GM23248 (cell line): Measurements from ENCODE around the gene MEGF9. TPM values are rescaled to one million over a fixed set of nuclear protein-coding genes. Genes with fewer than 3 reads are reported as not detected.

ENCODE experiments used
- DNase-seq: peaks from one replicate; pipeline ENCODE4 v3.0.0-alpha.2; 2015
- H2AFZ ChIP-seq: fragments of 200-600 bp; sonication (generic); 2 replicates; pipeline ENCODE4 v1.6.1; 2016; ENCODE audit warnings: antibody characterized with exemption
- H3F3A ChIP-seq: fragments of 200-600 bp; sonication (generic); 2 replicates; pipeline ENCODE4 v1.6.1; 2016; ENCODE audit warnings: mild to moderate bottlenecking, antibody characterized with exemption, mixed run types; ENCODE audit not compliant: insufficient read depth
- H3K27ac ChIP-seq: fragments of 200-600 bp; sonication (generic); 2 replicates; pipeline ENCODE4 v1.5.1; 2016; ENCODE audit warnings: mild to moderate bottlenecking
- H3K27me3 ChIP-seq: fragments of 200-600 bp; sonication (generic); replicated peaks from 2 replicates; pipeline ENCODE4 v1.6.1; 2016; ENCODE audit warnings: mild to moderate bottlenecking; ENCODE audit not compliant: insufficient read depth
- H3K36me3 ChIP-seq: fragments of 200-600 bp; sonication (generic); 2 replicates; pipeline ENCODE4 v1.6.1; 2016; ENCODE audit warnings: low read depth, mild to moderate bottlenecking
- H3K4me1 ChIP-seq: fragments of 200-600 bp; sonication (generic); 2 replicates; pipeline ENCODE4 v1.6.1; 2016; ENCODE audit warnings: mild to moderate bottlenecking; ENCODE audit not compliant: insufficient read depth
- H3K4me2 ChIP-seq: fragments of 200-600 bp; sonication (generic); one replicate; pipeline ENCODE4 v1.6.1; 2016; ENCODE audit warnings: mild to moderate bottlenecking; ENCODE audit not compliant: unreplicated experiment
- H3K4me3 ChIP-seq: fragments of 200-600 bp; sonication (generic); 2 replicates; pipeline ENCODE4 v1.5.1; 2016; ENCODE audit warnings: mild to moderate bottlenecking
- H3K79me2 ChIP-seq: fragments of 200-600 bp; sonication (generic); 2 replicates; pipeline ENCODE4 v1.6.1; 2016; ENCODE audit warnings: mild to moderate bottlenecking; ENCODE audit not compliant: insufficient read depth
- H3K9ac ChIP-seq: fragments of 200-600 bp; sonication (generic); 2 replicates; pipeline ENCODE4 v1.6.1; 2016; ENCODE audit warnings: mild to moderate bottlenecking
- H3K9me2 ChIP-seq: fragments of 200-600 bp; sonication (generic); 2 replicates; pipeline ENCODE4 v1.6.1; 2016; ENCODE audit warnings: mixed run types, mild to moderate bottlenecking, moderate library complexity; ENCODE audit not compliant: insufficient read depth
- H3K9me3 ChIP-seq: fragments of 200-600 bp; sonication (generic); one replicate; pipeline ENCODE4 v1.6.1; 2017; ENCODE audit warnings: low read depth
- H4K20me1 ChIP-seq: fragments of 200-600 bp; sonication (generic); 2 replicates; pipeline ENCODE4 v1.6.0; 2016; ENCODE audit not compliant: insufficient read depth
- EZH2 ChIP-seq: fragments of 200-600 bp; sonication (generic); IDR thresholded peaks from 2 replicates; pipeline ENCODE4 v1.6.1; 2018; ENCODE audit warnings: antibody characterized with exemption, mild to moderate bottlenecking; ENCODE audit not compliant: insufficient read depth, poor library complexity, severe bottlenecking
- EZH2phosphoT487 ChIP-seq: fragments of 200-600 bp; sonication (generic); IDR thresholded peaks from 2 replicates; pipeline ENCODE4 v1.6.1; 2018; ENCODE audit warnings: antibody characterized with exemption, moderate library complexity, mild to moderate bottlenecking, low read depth; ENCODE audit not compliant: insufficient read depth
- WGBS, 2 experiments: methylation state at CpG; one replicate each; pipeline ENCODE4 v1.1.6; 2015 to 2017; ENCODE audit warnings: low lambda C conversion rate in 2 of 2, low coverage in 1 of 2; ENCODE audit errors: missing lambda C conversion rate in 2 of 2; 5-methylcytosine and 5-hydroxymethylcytosine counted together
- in situ Hi-C: fragments of 300-500 bp; cut with MboI; formaldehyde crosslinking; loops from 2 replicates; pipeline ENCODE4 v1.15.0; 2020
- polyA plus RNA-seq: library from polyadenylated mRNA; unstranded; fragments of >200 nt; fragmentation: Nextera tagmentation; extraction: Ambion mirVana; gene quantifications from 2 replicates; pipeline ENCODE4 v1.2.1, GENCODE V29; 2016
- total RNA-seq: library from RNA; depleted of rRNA; stranded (reverse); fragments of >200 nt; shearing (Covaris generic); gene quantifications from 2 replicates; pipeline ENCODE4 v1.2.3, GENCODE V29; 2014

MEGF9 gene
- total and polyA plus RNA-seq, 2 experiments from 2014 or later: 2.1 to 3.8 TPM

GRCh38 chr9:120692901-120693699 is 21.2 kb downstream of the MEGF9 start:
- H3K4me3 ChIP-seq: 0 out of 2 replicates have a peak overlapping the region, but pooled peaks have one; percentile 10
- peaks cover 15% of the 10 kb centered on the region for H3F3A ChIP-seq
- H4K20me1 ChIP-seq: no peaks in the 10 kb centered on the region
- H3K27me3 ChIP-seq: no peaks in the 10 kb centered on the region
- H2AFZ ChIP-seq: no peak overlapping the region
- no peak overlapping the region for H3K9ac ChIP-seq
- no peaks in the 10 kb centered on the region for H3K9me3 ChIP-seq
- TF ChIP-seq EZH2 (no peak), EZH2phosphoT487 (no peak)
- H3K9me2 ChIP-seq: no peaks in the 10 kb centered on the region
- H3K79me2 ChIP-seq: no peaks in the 10 kb centered on the region
- no peaks in the 10 kb centered on the region for H3K36me3 ChIP-seq
- in situ Hi-C loops: no loop called here
- H3K27ac ChIP-seq: no peak overlapping the region
- peaks cover 18% of the 10 kb centered on the region for H3K4me1 ChIP-seq
- peak; percentile 57 for DNase-seq
- WGBS, 2 experiments: 96 to 100% methylated on average over 1 of the region's 1 CpG
- H3K4me2 ChIP-seq: no peak overlapping the region

GRCh38 chr9:120690372-120690771 is 23.9 kb downstream of the MEGF9 start:
- H3K4me1 ChIP-seq: peaks cover 10% of the 10 kb centered on the region
- H3K9me2 ChIP-seq: no peaks in the 10 kb centered on the region
- no peak for TF ChIP-seq EZH2phosphoT487
- TF ChIP-seq EZH2: no peak
- H3K9me3 ChIP-seq: no peaks in the 10 kb centered on the region
- no peaks in the 10 kb centered on the region for H3K36me3 ChIP-seq
- peaks cover 10% of the 10 kb centered on the region for H3F3A ChIP-seq
- no peak for DNase-seq
- no peaks in the 10 kb centered on the region for H4K20me1 ChIP-seq
- no peak overlapping the region for H3K4me2 ChIP-seq
- H3K79me2 ChIP-seq: no peaks in the 10 kb centered on the region
- no peak overlapping the region for H3K27ac ChIP-seq
- H3K27me3 ChIP-seq: no peaks in the 10 kb centered on the region
- in situ Hi-C loops: no loop called here
- no peak overlapping the region for H3K9ac ChIP-seq
- H2AFZ ChIP-seq: no peak overlapping the region
- no peak overlapping the region for H3K4me3 ChIP-seq

- no peaks in the 10 kb centered on the region for H3K36me3 ChIP-seq
- no peaks in the 10 kb centered on the region for H3K9me2 ChIP-seq
- 85 to 87% methylated on average over 3 of the region's 3 CpGs for WGBS, 2 experiments
- peaks cover 11% of the 10 kb centered on the region for H3K4me1 ChIP-seq
- peak; percentile 3 for DNase-seq
- H4K20me1 ChIP-seq: no peaks in the 10 kb centered on the region
- TF ChIP-seq EZH2 (no peak), EZH2phosphoT487 (no peak)
- in situ Hi-C loops: no loop called here
- no peak overlapping the region for H3K4me2 ChIP-seq
- no peak overlapping the region for H3K27ac ChIP-seq
- no peak overlapping the region for H3K4me3 ChIP-seq
- no peaks in the 10 kb centered on the region for H3K9me3 ChIP-seq
- no peaks in the 10 kb centered on the region for H3K79me2 ChIP-seq
- no peak overlapping the region for H3K9ac ChIP-seq
- H2AFZ ChIP-seq: no peak overlapping the region
- peaks cover 10% of the 10 kb centered on the region for H3F3A ChIP-seq
- H3K27me3 ChIP-seq: no peaks in the 10 kb centered on the region
Observed at GRCh38 chr9:120689860-120690259, 24.4 kb downstream of the MEGF9 start.

GRCh38 chr9:120688758-120689157 is 25.5 kb downstream of the MEGF9 start:
- in situ Hi-C loops: no loop called here
- peaks cover 13% of the 10 kb centered on the region for H3F3A ChIP-seq
- no peaks in the 10 kb centered on the region for H3K36me3 ChIP-seq
- peaks cover 20% of the 10 kb centered on the region for H3K4me1 ChIP-seq
- H2AFZ ChIP-seq: no peak overlapping the region
- H4K20me1 ChIP-seq: no peaks in the 10 kb centered on the region
- no peaks in the 10 kb centered on the region for H3K27me3 ChIP-seq
- no peak for TF ChIP-seq EZH2phosphoT487
- no peak for TF ChIP-seq EZH2
- no peak for DNase-seq
- H3K79me2 ChIP-seq: no peaks in the 10 kb centered on the region
- no peaks in the 10 kb centered on the region for H3K9me2 ChIP-seq
- H3K27ac ChIP-seq: no peak overlapping the region
- no peak overlapping the region for H3K4me2 ChIP-seq
- no peaks in the 10 kb centered on the region for H3K9me3 ChIP-seq
- WGBS, 2 experiments: 49 to 56% methylated on average over 3 of the region's 3 CpGs
- H3K4me3 ChIP-seq: no peak overlapping the region
- no peak overlapping the region for H3K9ac ChIP-seq
